ENCODE data around the gene WDR35. TPM values are rescaled to one million over a fixed set of nuclear protein-coding genes. Genes with fewer than 3 reads are reported as not detected.
A peak's percentile ranks its signal among the peaks of the same experiment; 100 is the strongest.

Gene WDR35
- total and polyA plus RNA-seq, 10 of the 15 experiments (the other 5 are each of a cell fraction or from before 2014, with no cell fraction given) = 3.0 to 9.3 (median 6.3) TPM

- TF ChIP-seq POLR2AphosphoS5 (IDR thresholded peaks at IDR 0.05; ENCODE audit: low read length) (peak; percentile 98), WRNIP1 (IDR thresholded peaks at IDR 0.05; ENCODE audit: borderline replicate concordance, low read depth, low read length) (no peak), SIX5 (IDR thresholded peaks at IDR 0.05; ENCODE audit: low read depth, low read length, severe bottlenecking) (peak; percentile 4), CHD2 (IDR thresholded peaks at IDR 0.05; ENCODE audit: borderline replicate concordance, low read depth, low read length) (peak; percentile 98), NFXL1 (IDR thresholded peaks at IDR 0.05; ENCODE audit: borderline replicate concordance) (no peak), JUNB (IDR thresholded peaks at IDR 0.05) (no peak; the same call in 1 of the 2 replicates), E2F4 (IDR thresholded peaks at IDR 0.05; ENCODE audit: low read depth, low read length) (peak; percentile 86), RCOR1 (conservative IDR thresholded peaks at IDR 0.05; ENCODE audit: low read depth, low read length) (peak; percentile 95; the same call in 1 of the 2 replicates), SPI1 (IDR thresholded peaks at IDR 0.05; ENCODE audit: borderline replicate concordance, insufficient read depth, low read depth, low read length) (peak; percentile 64; the same call in 1 of the 2 replicates), IRF5 (IDR thresholded peaks at IDR 0.05; ENCODE audit: borderline replicate concordance) (peak; percentile 81), PKNOX1 (IDR thresholded peaks at IDR 0.05) (peak; percentile 41; the same call in 1 of the 2 replicates), IKZF2 (IDR thresholded peaks at IDR 0.05) (peak in 1 of 2 experiments; percentile 57; a peak in 3 of 4 replicates), SIN3A (IDR thresholded peaks at IDR 0.05; ENCODE audit: low read depth, low read length) (no peak; the same call in 1 of the 2 replicates), SMC3 (IDR thresholded peaks at IDR 0.05; ENCODE audit: borderline replicate concordance, low read length) (no peak), ZBTB11 (CRISPR knock-in tag; IDR thresholded peaks at IDR 0.05) (no peak), PBX3 (IDR thresholded peaks at IDR 0.05; ENCODE audit: insufficient replicate concordance, low read depth, low read length) (no peak), TAF1 (IDR thresholded peaks at IDR 0.05; ENCODE audit: borderline replicate concordance, low read depth, low read length) (peak; percentile 70), ZBTB33 (IDR thresholded peaks at IDR 0.05) (no peak), POLR2A (IDR thresholded peaks at IDR 0.05; ENCODE audit: low read depth, low read length) (peak; percentile 98)
These were observed 88.3 kb downstream of the WDR35 start, which contains the start of gene TTC32 (continued) for GRCh38 chr2:19901442-19902215.

All from GM12878 (cell line).